Activated B cell treated with CpG ODN at 0.5 μM for 24 hours (primary cell): ENCODE measurements around the gene BAZ1B. TPM values are rescaled to one million over a fixed set of nuclear protein-coding genes. Genes with fewer than 3 reads are reported as not detected.
"Not testable (repeated sequence)": the region's sequence is repeated elsewhere in the genome, so short reads cannot be mapped to it uniquely, and the experiment has no call there.

ENCODE experiments used
- ATAC-seq: fragments of 200-7000 bp; cut with Tn5 transposase; one replicate; pipeline ENCODE4 v1.10.0; 2021; ENCODE audit warnings: low read depth, mild to moderate bottlenecking, moderate library complexity
- CTCF ChIA-PET: fragments of 350-600 bp; sonication (Branson Sonifier 250); formaldehyde crosslinking; loops from one replicate; lab custom pipeline; 2021; ENCODE audit warnings: antibody characterized with exemption; lab: Charles Lee
- POLR2A ChIA-PET: fragments of 350-600 bp; sonication (Branson Sonifier 250); formaldehyde crosslinking; loops from one replicate; lab custom pipeline; 2021; ENCODE audit warnings: antibody characterized with exemption; lab: Charles Lee
- DNase-seq: peaks from one replicate; pipeline ENCODE4 v3.0.0; 2022
- H3K27ac Mint-ChIP-seq: one replicate; pipeline ENCODE4 v1.8.0; 2020; ENCODE audit warnings: mixed read lengths
- H3K27me3 Mint-ChIP-seq: one replicate; pipeline ENCODE4 v1.8.0; 2021; ENCODE audit warnings: mixed read lengths
- H3K36me3 Mint-ChIP-seq: one replicate; pipeline ENCODE4 v1.8.0; 2021; ENCODE audit warnings: low read depth, mixed read lengths
- H3K4me1 Mint-ChIP-seq: one replicate; pipeline ENCODE4 v1.8.0; 2021; ENCODE audit warnings: mixed read lengths
- H3K4me3 Mint-ChIP-seq: one replicate; pipeline ENCODE4 v1.8.0; 2020; ENCODE audit warnings: mild to moderate bottlenecking, mixed read lengths
- H3K9me3 Mint-ChIP-seq: one replicate; pipeline ENCODE4 v1.8.0; 2020; ENCODE audit warnings: mixed read lengths
- CTCF ChIP-seq: fragments of 200-600 bp; IDR thresholded peaks from one replicate; pipeline ENCODE4 v1.8.0; 2022; ENCODE audit warnings: antibody characterized with exemption, mild to moderate bottlenecking
- intact Hi-C: fragments of 100-400 bp; cut with micrococcal nuclease; formaldehyde crosslinking; loops from one replicate; pipeline ENCODE4 v1.15.1; 2024
- total RNA-seq: library from RNA; stranded (reverse); gene quantifications from 2 replicates; pipeline ENCODE4 v1.2.3, GENCODE V29; 2022

BAZ1B gene
- total RNA-seq, 1 donor from 2014 or later = 59.1 TPM

GRCh38 chr7:73503229-73503628, 18.9 kb downstream of the BAZ1B start:
- CTCF ChIA-PET = no interaction called here

GRCh38 chr7:73496626-73497025, 25.5 kb downstream of the BAZ1B start:
- H3K36me3 Mint-ChIP-seq = peaks cover 88% of the 10 kb centered on the region
- intact Hi-C loops = no loop called here
- ChIA-PET POLR2A (no interaction called here), CTCF (no interaction called here)
- no peak overlapping the region for H3K27ac Mint-ChIP-seq
- no peak overlapping the region for H3K4me3 Mint-ChIP-seq
- TF ChIP-seq CTCF = no peak
- DNase-seq = no peak
- ATAC-seq = no peak
- H3K9me3 Mint-ChIP-seq = peaks cover 3% of the 10 kb centered on the region
- no peaks in the 10 kb centered on the region for H3K27me3 Mint-ChIP-seq
- no peaks in the 10 kb centered on the region for H3K4me1 Mint-ChIP-seq

More at GRCh38 chr7:73503229-73503628, 18.9 kb downstream of the BAZ1B start:
- DNase-seq (no peak), ATAC-seq (no peak)
- Mint-ChIP-seq H3K36me3 (peaks cover 80% of the 10 kb centered on the region), H3K4me1 (no peaks in the 10 kb centered on the region), H3K27ac (no peak overlapping the region), H3K4me3 (no peak overlapping the region), H3K27me3 (no peaks in the 10 kb centered on the region), H3K9me3 (no peaks in the 10 kb centered on the region)
- POLR2A ChIA-PET = no interaction called here
- intact Hi-C loops = no loop called here
- no peak for TF ChIP-seq CTCF

GRCh38 chr7:73495507-73495906, 26.6 kb downstream of the BAZ1B start:
- ATAC-seq, H3K4me1 Mint-ChIP-seq, H3K27ac Mint-ChIP-seq, H3K9me3 Mint-ChIP-seq, H3K4me3 Mint-ChIP-seq, DNase-seq, CTCF ChIA-PET, POLR2A ChIA-PET, H3K27me3 Mint-ChIP-seq, intact Hi-C loops: not testable (repeated sequence)
- H3K36me3 Mint-ChIP-seq = peaks cover 86% of the 10 kb centered on the region

- DNase-seq = no peak
- no peak overlapping the region for H3K4me3 Mint-ChIP-seq
- intact Hi-C loops = no loop called here
- no peak for TF ChIP-seq CTCF
- no peaks in the 10 kb centered on the region for H3K27me3 Mint-ChIP-seq
- peaks cover 77% of the 10 kb centered on the region for H3K36me3 Mint-ChIP-seq
- ChIA-PET POLR2A (no interaction called here), CTCF (no interaction called here)
- H3K27ac Mint-ChIP-seq = no peak overlapping the region
- no peaks in the 10 kb centered on the region for H3K9me3 Mint-ChIP-seq
- ATAC-seq = no peak
- peaks cover 1% of the 10 kb centered on the region for H3K4me1 Mint-ChIP-seq
Measured at GRCh38 chr7:73489976-73490375, 32.1 kb downstream of the BAZ1B start.

- Mint-ChIP-seq H3K4me1 (peaks cover 1% of the 10 kb centered on the region), H3K36me3 (peaks cover 76% of the 10 kb centered on the region), H3K9me3 (no peaks in the 10 kb centered on the region), H3K4me3 (no peak overlapping the region), H3K27me3 (no peaks in the 10 kb centered on the region), H3K27ac (no peak overlapping the region)
- no peak for ATAC-seq
- CTCF ChIA-PET = no interaction called here
- no peak for TF ChIP-seq CTCF
- no peak for DNase-seq
- POLR2A ChIA-PET = no interaction called here
- intact Hi-C loops = no loop called here
Measured at GRCh38 chr7:73487486-73487885, 34.6 kb downstream of the BAZ1B start.

GRCh38 chr7:73483171-73483570, 38.9 kb downstream of the BAZ1B start:
- ATAC-seq = no peak
- Mint-ChIP-seq H3K27me3 (no peaks in the 10 kb centered on the region), H3K36me3 (peaks cover 78% of the 10 kb centered on the region), H3K9me3 (no peaks in the 10 kb centered on the region), H3K4me3 (no peak overlapping the region), H3K4me1 (peaks cover 1% of the 10 kb centered on the region), H3K27ac (no peak overlapping the region)
- ChIA-PET POLR2A (no interaction called here), CTCF (no interaction called here)
- TF ChIP-seq CTCF = no peak
- intact Hi-C loops = no loop called here
- no peak for DNase-seq
